HUES6 (cell line): ENCODE data around the gene TMEM19.

ENCODE experiments used
- H3K27ac ChIP-seq: 2 replicates; pipeline ENCODE4 v1.7.0; 2013; ENCODE audit warnings: low read depth, mild to moderate bottlenecking, low read length, inconsistent platforms
- H3K27me3 ChIP-seq: 2 replicates; pipeline ENCODE4 v1.6.1; 2013; ENCODE audit warnings: low read length; ENCODE audit not compliant: control insufficient read depth, insufficient read depth
- H3K36me3 ChIP-seq: 2 replicates; pipeline ENCODE4 v1.6.1; 2013; ENCODE audit warnings: low read length; ENCODE audit not compliant: control insufficient read depth, insufficient read depth
- H3K4me1 ChIP-seq: 2 replicates; pipeline ENCODE4 v1.6.1; 2013; ENCODE audit warnings: low read length; ENCODE audit not compliant: control insufficient read depth, insufficient read depth
- H3K4me3 ChIP-seq: 2 replicates; pipeline ENCODE4 v1.5.1; 2013; ENCODE audit warnings: low read depth, low read length
- H3K9ac ChIP-seq: one replicate; pipeline ENCODE4 v1.6.1; 2013; ENCODE audit warnings: mild to moderate bottlenecking, low read length
- H3K9me3 ChIP-seq: 2 replicates; pipeline ENCODE4 v1.6.1; 2013; ENCODE audit warnings: low read depth, low read length; ENCODE audit not compliant: control insufficient read depth, insufficient read depth

Gene TMEM19

GRCh38 chr12:71742998-71743397 lies 57.1 kb downstream of the TMEM19 start:
- Histone ChIP-seq H3K36me3 (no peaks in the 10 kb centered on the region), H3K4me3 (no peak overlapping the region), H3K27ac (no peak overlapping the region), H3K4me1 (no peaks in the 10 kb centered on the region), H3K9ac (no peak overlapping the region), H3K27me3 (no peaks in the 10 kb centered on the region), H3K9me3 (no peaks in the 10 kb centered on the region)

DNA sequence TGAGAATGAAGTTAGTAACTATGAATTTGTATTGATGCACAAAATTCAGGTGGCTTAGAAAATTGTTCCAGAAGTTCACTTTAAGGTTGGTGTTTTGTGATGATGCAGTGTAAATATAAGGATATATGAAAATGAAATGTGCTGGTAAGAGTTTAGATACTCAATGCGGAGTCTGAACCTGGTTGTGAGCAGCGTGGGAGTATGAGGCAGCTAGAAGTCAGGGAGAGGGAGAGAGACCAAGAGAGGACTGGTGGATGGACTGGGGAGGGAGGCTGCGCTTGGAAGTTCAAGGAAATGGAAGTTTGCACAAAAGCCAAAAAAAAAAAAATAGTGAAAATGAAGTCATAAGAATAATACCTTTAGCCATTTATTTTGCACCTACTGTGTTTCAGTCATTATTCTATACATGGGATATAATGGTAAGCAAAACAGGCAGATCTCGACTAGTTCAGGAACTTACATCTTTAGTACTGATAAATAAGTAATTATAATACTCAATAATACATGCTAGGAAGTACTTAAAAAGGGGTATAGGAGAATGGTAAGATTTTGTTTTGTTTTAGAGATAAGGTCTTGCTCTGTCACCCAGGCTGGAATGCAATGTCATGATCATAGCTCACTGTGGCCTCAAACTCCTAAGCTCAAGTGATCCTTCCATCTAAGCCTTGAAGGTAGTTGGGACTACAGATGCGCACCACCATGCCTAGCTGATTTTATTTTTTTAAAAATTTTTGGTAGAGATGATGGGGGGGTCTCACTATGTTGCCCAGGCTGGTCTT lies 58.8 kb downstream of the TMEM19 start:
- Histone ChIP-seq H3K4me3 (no peak overlapping the region), H3K36me3 (no peaks in the 10 kb centered on the region), H3K27me3 (no peaks in the 10 kb centered on the region), H3K9ac (no peak overlapping the region), H3K27ac (no peak overlapping the region), H3K4me1 (peaks cover 17% of the 10 kb centered on the region; the same call in 1 of the 2 replicates), H3K9me3 (no peaks in the 10 kb centered on the region)

DNA sequence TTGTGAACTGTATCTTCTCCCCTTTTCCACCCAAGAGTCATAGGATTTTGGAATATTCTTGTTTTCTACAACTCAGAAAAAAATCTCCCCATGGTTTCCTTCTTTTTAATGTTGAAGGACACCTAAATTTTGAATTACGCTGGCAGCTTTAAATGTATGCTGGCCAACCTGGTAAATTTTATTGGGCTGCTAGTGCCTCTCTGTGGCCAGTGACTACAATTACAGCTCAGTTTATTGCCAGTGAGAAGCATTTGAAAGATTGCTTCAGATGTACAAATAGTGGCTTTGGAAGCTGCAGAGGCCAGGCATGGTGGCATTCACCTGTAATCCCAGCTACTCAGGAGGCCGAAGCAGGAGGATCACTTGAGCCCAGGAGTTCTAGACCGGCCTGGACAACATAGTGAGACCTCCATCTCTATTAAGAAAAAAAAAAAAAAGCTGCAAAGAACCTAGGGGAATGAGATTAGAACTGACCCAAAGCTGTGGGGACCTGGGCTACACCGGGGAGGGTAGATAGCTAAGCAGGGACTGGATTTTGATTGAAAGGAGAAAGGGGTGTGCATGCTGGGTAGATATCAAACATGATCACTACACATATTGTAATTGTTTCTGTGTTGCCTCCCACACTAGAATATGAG lies 61.2 kb downstream of the TMEM19 start:
- Histone ChIP-seq H3K4me3 (no peak overlapping the region), H3K36me3 (no peaks in the 10 kb centered on the region), H3K27me3 (no peaks in the 10 kb centered on the region), H3K4me1 (peaks cover 22% of the 10 kb centered on the region; the same call in 1 of the 2 replicates), H3K9ac (no peak overlapping the region), H3K27ac (no peak overlapping the region), H3K9me3 (no peaks in the 10 kb centered on the region)

GRCh38 chr12:71748081-71748850 lies 62.4 kb downstream of the TMEM19 start:
- H3K9me3 ChIP-seq = no peaks in the 10 kb centered on the region
- no peak overlapping the region for H3K9ac ChIP-seq
- H3K27ac ChIP-seq = no peak overlapping the region
- no peak overlapping the region for H3K4me3 ChIP-seq
- H3K27me3 ChIP-seq = no peaks in the 10 kb centered on the region
- peaks cover 22% of the 10 kb centered on the region; the same call in 1 of the 2 replicates for H3K4me1 ChIP-seq
- H3K36me3 ChIP-seq = no peaks in the 10 kb centered on the region

GRCh38 chr12:71749666-71750065 lies 63.8 kb downstream of the TMEM19 start:
- no peak overlapping the region for H3K4me3 ChIP-seq
- H3K4me1 ChIP-seq = peaks cover 22% of the 10 kb centered on the region; the same call in 1 of the 2 replicates

DNA sequence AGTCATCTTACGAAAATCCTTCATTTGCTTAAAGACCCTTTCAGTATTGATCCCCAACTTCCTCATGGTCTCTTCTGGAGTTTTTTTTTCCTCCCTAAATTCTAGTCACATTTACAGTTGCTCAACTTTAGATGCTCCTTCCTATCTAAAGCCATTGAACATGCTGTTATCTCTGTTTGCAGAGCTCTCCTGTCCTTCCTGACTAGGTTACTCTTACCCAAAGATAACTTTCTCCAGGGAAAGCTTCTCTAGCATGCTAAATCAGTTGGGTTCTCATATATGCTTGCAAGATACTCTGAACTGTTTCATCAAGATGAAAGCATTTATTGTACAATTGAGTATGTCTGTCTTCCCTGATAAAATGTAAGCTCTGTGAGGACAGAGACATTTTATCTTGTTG lies 67.0 kb downstream of the TMEM19 start:
- Histone ChIP-seq H3K4me1 (peaks cover 31% of the 10 kb centered on the region), H3K9ac (no peak overlapping the region), H3K36me3 (peaks cover 7% of the 10 kb centered on the region), H3K9me3 (no peaks in the 10 kb centered on the region), H3K4me3 (no peak overlapping the region), H3K27me3 (no peaks in the 10 kb centered on the region), H3K27ac (no peak overlapping the region)

More at GRCh38 chr12:71749666-71750065, 63.8 kb downstream of the TMEM19 start:
- no peaks in the 10 kb centered on the region for H3K9me3 ChIP-seq
- H3K36me3 ChIP-seq = no peaks in the 10 kb centered on the region
- H3K9ac ChIP-seq = no peak overlapping the region
- H3K27ac ChIP-seq = no peak overlapping the region
- H3K27me3 ChIP-seq = no peaks in the 10 kb centered on the region
